HS-5 (cell line): ENCODE measurements around the gene PDE1A.

Experiments
- DNase-seq: peaks from one replicate; pipeline ENCODE4 v3.0.0-alpha.2; 2012; ENCODE audit warnings: low read depth

PDE1A gene

DNA sequence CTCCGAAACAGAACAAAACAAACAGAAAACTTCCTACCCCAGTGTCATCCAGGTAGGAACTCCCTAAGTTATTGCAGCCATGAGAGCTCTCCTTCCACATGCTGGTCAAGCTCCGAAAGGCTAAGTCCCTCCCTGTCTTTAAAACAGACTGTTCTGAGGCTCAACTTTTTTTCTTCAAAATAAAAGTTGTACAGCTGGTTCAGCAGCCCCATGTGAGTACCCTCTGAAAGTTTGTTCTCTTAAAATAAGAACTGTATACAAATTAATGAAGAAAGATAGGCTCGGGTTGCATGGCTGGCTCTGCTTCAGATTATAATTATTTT, at the start of gene PDE1A:
Gene PDE1A, minus strand, starts transcription at position 119 of the 323 bp plus-strand sequence.
- no peak for DNase-seq

DNA sequence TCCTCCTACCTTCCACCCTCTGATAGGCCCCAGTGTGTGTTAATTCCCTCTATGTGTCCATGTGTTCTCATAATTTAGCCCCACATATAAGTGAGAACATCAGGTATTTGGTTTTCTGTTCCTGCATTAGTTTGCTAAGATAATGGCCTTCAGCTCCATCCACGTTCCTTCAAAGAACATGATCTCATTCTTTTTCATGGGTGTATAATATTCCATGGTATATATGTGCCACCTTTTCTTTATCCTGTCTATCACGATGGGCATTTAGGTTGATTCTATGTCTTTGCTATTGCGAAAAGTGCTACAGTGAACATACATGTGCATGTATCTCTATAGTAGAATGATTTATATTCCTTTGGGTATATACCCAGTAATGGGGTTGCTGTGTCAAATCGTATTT, 46.8 kb upstream of the PDE1A start:
- no peak for DNase-seq

DNA sequence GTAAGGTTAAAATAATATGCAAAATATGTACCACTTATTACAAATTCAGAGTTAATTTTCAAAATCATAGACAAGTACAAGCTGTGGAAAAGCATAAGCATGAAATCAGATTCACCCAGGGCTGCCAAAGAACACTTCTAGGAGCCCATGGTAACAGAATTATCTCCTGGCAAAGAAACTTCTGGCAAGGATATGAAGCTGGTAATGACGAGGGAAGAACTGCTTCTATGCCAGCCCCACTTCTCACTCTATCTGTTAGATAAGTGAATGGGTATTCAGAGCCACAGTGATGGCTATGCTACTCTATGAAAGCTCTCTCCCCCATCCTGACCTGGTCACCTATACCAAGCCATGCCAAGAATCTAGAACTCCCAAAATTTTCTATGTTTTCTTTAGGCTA, 36.9 kb upstream of the PDE1A start:
- no peak for DNase-seq

DNA sequence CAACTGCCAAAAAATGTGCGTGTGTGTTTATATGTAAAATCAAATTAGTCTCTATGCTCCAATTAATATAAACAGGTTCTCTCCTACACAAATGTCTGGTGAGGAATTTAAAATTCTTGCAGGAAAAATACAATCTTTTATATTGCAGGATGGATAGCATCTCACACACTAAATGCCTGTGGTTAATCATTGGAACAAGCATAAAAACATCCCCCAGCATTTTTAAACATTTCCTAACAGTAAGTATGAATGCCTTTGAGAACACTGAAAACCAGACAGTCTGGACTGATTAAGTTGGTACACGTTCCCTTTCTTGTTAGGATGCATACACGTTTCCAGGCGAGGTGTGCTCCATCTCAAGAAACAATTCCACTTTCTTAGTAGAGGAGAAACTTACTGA, 29.9 kb upstream of the PDE1A start:
- no peak for DNase-seq

DNA sequence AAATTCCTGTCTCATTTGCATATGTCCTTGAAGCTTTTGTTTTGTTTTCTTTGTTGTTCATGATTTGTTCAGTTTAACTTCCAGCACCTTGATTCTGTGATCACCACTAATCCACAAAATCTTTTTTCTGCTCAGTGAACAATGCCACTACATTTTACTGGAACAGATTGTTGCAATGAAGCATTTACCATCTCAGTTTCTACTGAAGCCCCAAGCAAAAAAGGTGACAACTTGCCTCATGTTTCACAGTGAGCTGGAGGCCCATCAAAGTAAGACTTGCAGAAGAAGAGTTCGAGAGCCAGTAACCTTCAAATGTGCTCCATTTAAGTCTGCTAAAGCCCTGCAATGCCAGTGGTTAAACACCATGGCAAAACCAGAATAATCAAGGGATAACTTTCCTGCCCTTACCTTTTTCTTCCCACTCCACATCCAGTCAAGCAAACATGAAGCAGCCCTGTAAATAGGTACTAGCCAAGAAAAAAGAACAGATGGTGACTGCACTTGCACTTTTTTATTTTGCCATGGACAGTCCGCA, 25.7 kb upstream of the PDE1A start:
- DNase-seq = no peak

DNA sequence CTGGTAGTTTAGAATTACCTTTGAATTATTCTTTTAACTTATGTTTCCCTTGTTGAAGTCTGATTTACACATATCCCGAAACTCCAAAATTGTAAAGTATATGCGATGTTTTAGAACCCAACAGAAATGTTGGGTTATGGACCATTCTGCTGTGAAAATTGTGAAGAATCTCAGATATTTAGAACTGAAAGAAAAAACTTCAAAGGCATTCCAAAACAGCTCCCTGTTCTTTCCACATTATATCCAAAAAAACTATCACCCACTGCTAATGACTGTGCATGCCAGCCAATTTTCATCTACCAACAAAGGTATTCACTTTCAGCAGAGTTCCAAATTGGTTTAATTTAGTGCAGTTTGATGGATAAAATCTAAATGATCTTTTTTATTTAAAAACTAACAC, 21.5 kb upstream of the PDE1A start:
- no peak for DNase-seq

DNA sequence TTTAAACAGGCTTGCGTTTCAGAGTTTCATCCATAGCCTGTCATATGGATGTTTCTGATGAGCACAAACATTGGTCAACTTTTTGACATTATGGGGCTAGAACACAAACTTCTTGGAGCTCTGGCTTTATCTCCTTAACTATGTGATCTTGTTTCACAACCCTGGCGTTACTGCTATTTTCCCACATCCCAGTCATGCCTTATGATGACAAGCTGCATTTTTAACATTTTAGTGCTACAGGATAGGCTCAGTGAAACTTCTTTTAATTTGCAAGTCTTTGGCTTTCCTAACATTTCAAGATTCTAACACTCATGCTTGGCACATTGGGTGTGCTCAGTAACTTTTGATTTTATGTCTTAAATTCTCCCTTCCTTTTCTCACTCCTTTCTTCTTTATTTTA, 21.0 kb upstream of the PDE1A start:
- no peak for DNase-seq

DNA sequence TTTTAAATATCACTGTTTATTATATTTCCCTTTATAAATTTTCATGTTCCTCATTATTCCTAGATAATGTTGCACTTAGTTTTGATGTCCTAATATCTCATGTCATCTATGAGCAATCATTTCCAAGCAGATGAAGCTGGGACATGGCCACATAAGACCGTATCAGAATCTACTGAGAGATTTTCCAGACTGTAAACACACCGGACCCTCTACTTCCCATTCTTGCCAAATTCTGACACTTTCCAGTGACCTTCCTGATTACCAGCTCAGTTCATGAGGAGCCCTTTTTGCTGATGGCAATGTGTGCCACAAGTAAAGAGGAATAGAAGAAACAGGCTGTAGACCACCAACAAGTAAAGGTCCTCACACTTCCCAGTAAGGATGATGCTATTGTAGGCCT, 20.3 kb upstream of the PDE1A start:
- no peak for DNase-seq

DNA sequence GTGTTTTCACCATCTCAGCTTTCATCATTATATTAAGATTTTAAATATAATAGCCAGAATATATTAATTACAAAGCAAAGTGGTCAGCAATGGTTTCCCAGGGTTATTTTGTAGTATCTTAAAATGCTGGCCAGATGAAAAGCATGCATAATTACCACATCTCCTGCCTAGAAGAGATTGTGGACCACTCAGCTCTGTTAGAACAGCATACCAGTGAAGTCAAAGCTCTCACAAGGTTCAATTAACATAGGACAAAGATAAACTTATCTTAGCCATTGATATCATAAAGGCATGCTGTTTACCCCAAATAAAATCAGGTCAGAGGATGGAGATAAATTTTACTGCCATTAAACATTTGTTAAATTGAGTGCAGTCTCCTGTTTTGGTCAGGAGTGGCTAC, 19.3 kb upstream of the PDE1A start:
- no peak for DNase-seq

DNA sequence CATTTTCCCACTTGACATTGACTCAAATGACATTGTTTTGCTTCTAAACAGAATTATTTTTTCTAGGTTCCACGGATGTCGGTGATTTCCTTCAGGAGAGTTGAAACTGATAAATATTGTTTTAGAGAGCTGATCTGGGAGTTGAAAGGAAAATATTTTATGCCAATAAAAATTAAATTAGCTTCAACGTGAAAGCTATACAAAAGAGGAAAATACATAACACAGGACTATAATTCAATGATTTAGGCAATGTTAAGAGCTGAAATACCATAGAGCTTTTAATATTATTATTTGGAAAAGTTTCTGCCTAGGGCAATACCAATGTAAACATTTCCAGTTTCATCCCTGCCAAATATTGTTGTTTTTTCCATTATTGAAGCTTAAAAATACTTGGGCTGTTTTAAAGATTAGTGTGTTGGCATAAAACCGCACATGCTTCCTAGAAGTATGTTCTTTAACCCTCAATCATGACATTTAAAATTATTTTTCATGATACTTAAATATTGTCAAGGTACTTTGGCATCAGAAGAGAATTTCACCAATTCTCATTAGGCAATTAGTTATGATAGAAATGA, 18.6 kb upstream of the PDE1A start:
- DNase-seq = no peak

DNA sequence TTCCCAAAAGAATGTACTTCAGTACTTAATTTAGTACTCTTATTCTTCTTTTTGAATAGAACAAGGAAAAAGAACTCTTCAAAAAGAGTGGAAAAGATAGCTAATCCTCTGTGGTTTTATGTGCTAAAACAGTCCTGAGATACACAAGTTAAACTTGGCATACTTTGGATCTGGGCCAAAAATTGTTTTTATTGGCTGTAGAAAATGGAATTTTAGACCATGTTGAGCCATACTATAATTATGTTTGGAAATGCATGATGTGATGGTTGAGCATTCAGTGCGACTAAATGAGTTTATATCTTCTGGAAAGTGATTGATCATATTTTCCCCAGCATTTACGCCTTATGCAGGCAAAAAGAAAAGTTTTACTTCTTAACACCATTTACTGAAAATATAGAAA, 18.0 kb upstream of the PDE1A start:
- DNase-seq = no peak

DNA sequence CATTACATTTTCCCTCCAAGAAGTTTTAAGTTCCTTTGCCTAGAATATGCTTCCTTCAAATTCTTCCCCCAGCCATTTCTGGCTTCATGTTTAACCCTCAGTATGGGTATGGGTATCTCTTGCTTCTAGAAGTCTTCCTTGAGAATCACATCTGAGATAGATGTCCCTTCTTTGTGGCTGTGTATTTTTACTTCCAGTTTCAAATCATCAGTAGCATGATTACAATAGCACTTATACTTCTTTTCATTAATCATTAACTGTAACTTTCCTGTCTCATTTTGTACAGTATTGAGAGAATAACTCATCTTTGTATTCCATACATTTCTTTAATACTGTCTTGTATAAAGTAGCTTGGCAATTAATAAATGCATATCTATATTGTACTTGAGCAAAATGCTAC, 17.3 kb upstream of the PDE1A start:
- no peak for DNase-seq

DNA sequence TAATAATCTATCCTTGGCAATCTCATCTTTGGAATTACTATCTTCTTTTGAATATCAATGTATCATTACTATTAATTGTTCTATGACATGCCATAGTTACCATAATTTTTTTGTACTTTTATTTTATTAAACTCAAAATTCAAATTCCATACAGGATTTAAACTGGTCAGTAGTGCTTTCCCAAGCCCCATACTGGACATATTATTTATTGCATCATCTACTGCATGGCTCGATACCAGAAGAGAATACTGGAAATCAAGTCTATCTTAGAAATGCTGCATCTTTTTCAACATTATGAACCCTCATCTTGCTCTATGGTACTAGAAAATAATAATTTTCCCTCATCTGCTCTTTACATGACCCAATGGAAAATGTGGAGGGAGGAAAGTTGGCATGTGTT, 9.4 kb upstream of the PDE1A start:
- DNase-seq = no peak

DNA sequence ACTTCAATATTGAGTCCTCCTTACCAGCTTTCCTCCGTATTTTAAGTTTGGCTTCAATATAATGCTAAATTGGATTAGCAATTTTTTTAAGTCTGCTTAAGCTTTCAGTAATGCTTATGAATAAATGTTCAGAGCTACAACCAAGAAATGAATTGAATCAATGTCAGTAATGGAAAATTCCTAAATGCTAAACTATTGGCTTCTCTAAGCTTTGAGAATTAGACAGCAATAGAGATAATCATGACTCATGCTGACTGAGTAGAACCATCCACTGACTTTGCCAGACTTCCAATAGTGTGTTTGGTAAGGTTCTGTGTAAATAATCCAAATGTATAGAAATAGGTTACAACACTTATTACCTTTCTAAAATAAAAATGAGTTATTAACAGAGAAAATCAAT, 8.9 kb upstream of the PDE1A start:
- DNase-seq = no peak

DNA sequence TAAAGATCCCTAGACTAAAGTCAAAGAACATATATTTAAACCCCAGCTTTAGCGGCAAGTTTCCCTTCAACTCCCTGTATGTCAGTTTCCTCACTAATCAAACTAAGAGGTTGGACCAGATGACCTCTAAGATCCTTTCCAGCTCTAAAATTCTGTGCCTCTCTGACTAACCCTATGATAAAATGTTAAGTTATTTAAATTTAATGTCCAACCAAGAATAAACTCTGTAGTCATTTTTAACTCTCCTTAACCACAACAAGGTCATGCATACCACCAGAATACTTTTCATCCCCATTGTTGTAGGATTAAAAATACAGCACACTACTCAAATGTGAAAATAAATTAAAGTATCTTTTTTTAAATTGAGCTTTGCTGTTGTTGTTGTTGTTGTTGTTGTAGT, 5.2 kb upstream of the PDE1A start:
- DNase-seq = no peak

DNA sequence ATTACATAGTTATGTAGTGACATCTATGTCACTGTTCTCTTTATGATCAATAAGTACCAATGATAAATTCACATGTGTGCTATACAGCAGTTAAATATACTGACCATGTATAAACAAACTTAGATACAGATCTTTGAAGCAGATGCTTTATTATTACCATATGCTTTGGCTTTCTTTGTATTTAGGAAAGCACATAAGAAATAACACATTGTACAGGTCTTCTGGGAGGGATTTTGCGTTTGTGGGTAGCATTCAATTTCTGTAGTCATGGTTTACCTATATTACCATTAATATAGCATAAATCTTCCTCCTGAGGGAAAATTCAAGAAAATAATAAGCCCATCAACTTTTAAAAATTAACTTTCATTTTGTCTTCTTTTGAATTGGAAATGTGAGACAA, 1.6 kb upstream of the PDE1A start:
- DNase-seq = no peak

DNA sequence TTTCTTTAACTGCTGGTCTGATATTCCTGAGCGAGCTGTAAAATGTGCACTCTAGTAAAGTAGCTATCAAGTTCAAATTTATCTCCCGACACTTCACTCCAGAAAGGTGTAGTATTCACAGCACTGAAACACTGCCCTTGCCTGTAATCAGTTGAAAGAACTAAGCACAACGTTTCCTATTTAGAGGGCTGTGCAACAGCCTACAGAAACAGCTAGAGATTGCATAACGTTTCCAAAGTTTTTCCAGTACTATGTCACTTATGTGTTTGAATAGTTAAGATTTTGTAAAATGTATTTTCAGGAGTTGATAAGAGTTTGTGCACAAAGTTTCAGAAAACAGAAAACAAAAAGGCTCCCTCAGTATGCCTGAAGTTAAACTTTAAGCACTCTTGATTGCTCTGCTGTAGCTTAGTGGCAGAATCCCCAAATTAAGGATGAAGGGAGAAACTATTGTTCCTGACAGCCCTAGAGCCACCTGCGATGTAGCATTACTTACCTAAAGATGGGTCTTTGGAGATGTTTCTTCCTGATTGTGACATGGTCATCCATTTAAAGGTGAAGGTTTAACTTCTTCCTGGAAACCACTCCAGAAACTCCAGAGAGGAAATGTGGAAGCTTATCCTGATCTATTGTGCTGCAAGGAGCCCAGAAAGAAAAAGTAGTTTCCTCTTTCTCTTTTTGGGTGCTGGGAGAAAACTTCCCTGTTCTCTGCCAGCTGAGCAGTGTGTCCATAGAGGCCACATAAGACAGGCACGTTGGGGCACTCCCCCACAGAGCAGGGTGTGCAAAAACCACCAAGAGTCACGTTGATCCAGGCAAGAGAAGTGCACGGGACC, 536 bp downstream of the PDE1A start:
- DNase-seq = no peak

DNA sequence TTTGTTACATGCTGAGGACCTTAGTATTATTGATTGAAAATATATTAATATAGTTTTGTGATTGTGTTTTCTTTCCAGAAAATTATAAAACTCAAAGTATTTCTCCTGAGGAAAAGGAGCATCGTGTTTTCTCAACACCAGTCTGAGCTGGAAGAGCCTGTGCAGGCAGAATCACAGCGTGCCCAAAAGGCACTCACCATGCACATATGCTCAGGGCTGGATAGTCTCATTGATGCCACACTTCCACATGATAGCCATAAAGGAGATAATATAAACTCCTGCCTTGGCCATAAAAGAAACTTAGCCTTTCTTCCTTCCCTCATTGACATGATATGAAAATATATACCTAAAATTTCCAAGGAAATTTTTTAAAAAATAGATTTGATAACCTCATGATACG, 4.0 kb downstream of the PDE1A start:
- DNase-seq = no peak

DNA sequence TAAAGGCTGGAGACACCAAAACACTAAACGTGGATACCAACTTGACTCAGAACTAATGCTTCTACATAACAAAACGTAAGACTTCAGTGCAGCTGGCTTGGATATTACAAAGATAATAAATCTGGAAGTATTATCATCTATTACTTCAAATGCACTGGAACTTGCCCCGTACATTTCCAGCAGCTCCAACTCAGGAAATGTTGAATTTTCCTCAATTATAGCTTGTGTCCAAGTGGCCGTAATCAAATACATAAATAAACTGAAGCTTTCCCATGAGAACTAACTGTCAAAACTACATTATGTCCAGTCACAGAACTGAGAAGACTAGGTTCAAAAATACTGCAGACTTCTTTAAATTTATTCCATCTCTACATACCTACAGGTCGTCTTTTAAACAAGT, 6.2 kb downstream of the PDE1A start:
- DNase-seq = no peak

DNA sequence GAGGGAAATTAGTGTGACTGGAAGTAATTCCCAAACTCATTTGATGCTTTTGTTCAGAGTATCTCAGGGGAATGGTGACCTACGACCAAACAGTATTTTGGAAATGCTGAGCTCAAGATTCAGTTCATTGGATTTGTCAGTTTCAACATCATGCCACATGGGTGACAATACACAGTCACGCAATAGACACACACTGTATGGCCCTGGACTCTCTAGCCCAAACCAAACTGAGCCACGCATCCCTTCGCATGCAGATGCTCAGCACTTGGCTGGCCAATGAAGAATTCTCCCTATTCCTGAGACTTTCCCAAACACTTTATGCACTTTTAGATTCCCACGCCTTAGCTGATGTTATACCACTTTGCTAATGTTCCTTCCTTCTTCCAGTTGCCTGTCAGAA, 10.0 kb downstream of the PDE1A start:
- no peak for DNase-seq

DNA sequence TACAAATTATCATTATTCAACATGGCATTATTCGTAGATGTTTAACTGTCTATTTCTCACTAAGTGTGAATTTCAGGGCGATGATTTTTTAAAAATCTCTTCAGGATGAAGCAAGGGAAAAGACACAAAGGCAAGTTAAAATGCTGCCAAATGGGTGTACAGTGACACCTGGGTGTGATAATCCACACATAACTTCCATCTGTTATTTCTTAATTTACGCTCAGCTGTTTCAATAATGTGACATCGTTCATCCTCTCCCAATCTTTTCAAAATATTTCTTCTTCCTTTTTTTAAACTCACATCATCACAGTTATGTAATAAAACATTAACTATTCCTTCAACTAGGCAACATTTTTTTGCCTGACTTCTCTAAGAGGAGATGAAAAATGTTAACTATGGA, 10.6 kb downstream of the PDE1A start:
- DNase-seq = no peak

DNA sequence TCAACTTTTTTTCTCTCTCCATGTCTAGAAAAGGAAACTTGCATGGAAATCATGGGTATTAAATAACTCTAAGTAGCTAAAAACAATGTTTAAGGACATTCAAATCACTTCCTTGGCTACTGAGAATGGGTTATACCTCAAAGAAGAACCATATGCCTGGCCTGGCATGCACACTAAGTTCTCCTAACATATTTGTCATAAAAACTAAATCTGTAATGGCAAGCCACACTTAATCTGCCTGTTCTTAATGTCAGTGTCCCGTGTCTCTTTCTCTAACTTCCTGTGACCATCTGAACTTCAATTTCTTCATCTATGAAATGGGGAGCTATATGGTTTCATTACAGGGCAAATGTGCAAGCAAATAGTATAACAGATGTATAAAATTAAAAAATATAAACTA, 11.1 kb downstream of the PDE1A start:
- no peak for DNase-seq

DNA sequence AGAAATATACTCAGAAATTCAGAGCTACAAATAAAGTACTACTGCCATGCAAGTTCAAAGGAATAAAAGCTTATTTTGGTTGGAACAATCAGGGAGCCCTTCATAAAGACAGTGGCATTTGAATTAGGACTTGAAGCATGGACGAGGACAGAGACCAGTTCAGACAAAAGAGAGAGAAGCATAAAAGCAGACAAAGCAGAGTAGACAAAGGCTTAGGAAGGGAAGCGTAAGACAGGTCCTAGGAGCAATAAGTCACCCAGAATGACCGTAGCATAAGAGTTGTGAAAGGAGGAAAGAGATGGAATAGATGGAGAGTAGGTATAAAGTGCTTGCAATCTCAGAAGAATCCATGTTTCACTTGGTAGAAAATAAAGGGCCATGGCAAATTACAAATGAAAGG, 14.0 kb downstream of the PDE1A start:
- DNase-seq = no peak

DNA sequence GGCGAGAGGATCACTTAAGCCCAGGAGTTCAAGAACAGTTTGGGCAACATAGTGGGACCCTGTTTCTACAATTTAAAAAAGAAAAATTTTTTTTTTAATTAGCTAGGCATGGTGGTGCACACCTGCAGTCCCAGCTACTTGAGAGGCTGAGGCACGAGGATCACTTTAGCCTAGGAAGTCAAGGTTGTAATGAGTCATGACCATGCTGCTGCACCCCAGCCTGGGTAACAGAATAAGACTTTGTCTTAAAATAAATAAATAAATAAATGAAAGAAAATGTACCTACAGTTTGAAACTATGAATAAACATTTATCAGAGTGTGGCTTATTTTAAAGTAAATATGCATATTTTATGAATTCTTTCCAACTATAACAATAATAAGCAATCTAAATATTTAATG, 16.7 kb downstream of the PDE1A start:
- no peak for DNase-seq
